HS-27A (cell line): ENCODE data around the gene SOX5.
"Not testable (repeated sequence)": the region's sequence is repeated elsewhere in the genome, so short reads cannot be mapped to it uniquely, and the experiment has no call there.

ENCODE experiments used
- DNase-seq: peaks from one replicate; pipeline ENCODE4 v3.0.0-alpha.2; 2012; ENCODE audit warnings: low read depth, missing footprints

The SOX5 gene

DNA sequence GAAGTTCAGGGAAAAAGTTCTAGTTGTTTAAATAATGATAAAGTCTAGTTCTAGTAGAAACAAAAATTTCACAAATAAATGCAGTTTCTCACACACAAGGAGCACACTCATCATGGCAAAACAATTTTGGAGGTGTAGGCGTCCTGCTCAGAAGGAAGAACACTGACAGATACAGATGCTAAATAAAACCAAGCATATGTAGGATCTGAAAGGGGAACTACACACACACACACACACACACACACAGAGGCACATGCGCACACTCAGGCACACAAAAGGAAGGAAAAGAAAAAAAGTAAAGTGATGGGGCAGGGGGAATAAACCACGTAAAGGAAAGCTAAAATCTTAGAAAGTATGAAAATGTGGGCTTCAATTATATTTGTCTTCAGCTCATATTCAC lies 117.7 kb downstream of the SOX5 start:
- no peak for DNase-seq

DNA sequence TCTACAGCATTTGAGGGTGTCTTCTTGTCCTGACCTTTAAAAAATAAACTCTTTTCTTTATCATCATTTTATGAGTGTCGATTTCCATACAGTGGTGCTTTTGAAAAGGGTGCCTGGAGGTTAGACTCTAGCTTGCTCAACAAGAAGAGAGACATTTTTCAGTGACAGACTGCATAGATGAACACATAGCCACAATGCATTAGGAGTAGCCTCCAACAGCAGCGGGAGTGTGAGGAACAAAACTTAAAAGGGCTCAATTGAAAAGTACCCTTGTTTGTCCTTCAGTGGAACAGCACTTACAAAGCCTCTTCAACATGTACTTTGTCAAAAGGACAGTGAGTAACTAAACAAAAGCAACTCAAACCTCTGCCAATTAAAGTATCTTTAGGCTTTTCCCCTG lies 119.3 kb downstream of the SOX5 start:
- no peak for DNase-seq

GRCh38 chr12:23827353-23827752 lies 122.1 kb downstream of the SOX5 start:
- DNase-seq: no peak

DNA sequence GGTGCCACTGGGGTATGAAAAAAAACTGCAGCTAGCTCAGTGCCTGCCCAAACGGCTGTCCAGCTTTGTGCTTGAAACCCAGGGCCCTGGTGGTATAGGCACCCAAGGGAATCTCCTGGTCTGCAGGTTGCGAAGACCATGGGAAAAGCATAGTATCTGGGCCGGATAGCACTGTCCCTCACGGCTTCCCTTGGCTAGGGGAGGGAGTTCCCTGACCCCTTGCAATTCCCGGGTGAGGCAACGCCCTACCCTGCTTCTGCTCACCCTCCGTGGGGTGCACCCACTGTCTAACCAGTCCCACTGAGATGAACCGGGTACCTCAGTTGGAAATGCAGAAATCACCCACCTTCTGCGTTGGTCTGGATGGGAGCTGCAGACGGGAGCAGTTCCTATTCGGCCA lies 124.3 kb downstream of the SOX5 start:
- DNase-seq: not testable (repeated sequence)

DNA sequence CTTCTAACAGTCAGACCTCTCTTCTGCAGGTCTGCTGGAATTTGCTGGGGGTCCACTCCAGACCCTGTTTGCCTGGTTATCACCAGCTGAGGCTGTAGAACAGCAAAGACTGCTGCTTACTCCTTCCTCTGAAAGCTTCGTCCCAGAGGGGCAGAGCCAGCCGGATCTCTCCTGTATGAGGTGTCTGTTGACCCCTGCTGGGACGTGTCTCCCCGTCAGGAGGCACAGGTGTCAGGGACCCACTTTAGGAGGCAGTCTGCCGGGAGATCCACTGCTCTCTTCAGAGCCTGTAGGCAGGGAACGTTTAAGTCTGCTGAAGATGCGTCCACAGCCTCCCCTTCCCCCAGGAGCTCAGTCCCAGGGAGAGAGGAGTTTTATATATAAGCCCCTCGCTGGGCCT lies 125.1 kb downstream of the SOX5 start:
- DNase-seq: no peak

- DNase-seq: not testable (repeated sequence)
These were observed 126.6 kb downstream of the SOX5 start for GRCh38 chr12:23822883-23823282.

GRCh38 chr12:23817345-23817744 lies 132.1 kb downstream of the SOX5 start:
- no peak for DNase-seq

DNA sequence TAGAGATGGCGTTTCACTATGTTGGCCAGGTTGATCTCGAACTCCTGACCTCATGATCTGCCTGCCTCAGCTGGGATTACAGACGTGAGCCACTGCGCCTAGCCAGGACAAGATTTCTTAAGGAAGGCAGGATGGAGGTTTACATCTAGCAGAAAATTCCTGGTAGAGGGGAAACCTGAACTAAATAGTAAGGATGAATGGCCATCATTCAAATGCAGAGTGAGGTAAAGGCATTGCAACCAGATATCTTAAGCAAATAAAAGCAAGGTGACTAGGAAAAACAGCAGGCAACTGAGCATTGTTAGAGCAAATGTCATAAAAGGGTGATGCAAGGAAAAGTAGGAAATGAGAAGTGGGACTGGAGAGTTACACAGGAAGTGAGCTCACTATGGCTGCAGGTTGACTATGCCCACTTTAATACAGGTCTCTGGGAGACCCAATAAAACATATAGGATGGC lies 133.0 kb downstream of the SOX5 start:
- no peak for DNase-seq

GRCh38 chr12:23815810-23816209 lies 133.7 kb downstream of the SOX5 start:
- no peak for DNase-seq

GRCh38 chr12:23813206-23813605 lies 136.3 kb downstream of the SOX5 start:
- DNase-seq: no peak

DNA sequence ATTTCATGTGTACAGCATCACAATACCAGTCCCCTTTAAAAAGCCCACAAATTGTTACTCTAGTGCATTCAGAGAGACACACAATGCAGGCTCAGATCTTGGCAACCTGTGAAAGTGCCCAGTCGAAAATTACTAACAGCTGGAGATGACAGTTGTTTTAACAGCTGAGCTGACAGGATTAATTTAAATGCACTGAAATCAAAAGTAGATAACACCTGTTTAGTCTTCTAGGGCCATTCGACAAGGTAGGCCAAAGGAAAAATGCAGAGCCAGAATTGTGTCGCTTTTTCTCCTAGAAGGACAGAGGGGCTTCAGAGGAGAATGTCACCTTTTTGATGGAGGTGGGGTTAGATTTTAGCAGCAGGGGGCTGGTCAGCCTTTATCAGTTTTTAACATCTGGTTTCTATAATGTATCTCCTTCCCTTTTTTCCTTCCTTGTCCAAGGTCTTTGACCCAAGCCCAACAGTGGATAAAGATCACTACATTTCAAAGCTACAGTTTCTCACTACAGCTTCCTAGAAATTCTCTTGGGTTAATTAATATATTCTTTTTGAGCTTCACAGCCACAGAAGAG lies 139.1 kb downstream of the SOX5 start:
- no peak for DNase-seq

DNA sequence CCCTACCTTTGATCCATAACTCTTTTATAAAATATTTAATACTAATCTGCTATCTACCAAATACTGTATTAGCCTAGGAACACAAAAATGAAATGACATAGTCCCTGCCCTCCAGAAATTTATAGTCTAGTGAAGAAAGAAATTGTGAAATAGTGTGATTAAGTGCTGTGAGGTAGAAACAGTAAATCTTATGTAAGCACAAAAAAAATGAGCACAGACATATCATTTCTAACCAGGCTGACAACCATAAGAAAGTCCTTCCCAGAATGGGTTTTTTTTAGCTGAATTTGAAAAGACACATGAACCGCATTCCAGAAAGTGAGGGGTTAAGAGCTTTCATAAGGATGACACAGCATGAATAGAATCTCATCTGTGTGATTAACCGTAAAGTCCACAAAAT lies 145.9 kb downstream of the SOX5 start:
- no peak for DNase-seq

DNA sequence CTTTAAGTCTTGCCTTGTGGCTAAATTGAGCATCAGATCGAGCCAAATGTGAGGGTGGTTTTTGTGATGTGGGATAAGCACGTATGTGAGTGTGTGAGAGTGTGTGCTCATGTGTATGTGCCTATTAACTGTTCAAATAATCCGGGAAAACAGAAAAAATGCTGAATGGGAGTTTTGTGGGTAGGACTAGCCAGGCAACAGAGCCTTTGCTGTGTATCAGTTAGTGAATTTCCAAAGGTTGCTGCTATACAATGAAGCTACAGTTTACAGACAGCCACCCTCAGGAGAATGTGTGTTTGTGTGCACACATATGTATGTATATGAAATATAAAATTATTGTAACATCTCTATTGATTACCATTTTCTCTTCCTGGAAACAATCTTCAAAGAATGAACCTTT lies 154.0 kb downstream of the SOX5 start:
- no peak for DNase-seq

DNA sequence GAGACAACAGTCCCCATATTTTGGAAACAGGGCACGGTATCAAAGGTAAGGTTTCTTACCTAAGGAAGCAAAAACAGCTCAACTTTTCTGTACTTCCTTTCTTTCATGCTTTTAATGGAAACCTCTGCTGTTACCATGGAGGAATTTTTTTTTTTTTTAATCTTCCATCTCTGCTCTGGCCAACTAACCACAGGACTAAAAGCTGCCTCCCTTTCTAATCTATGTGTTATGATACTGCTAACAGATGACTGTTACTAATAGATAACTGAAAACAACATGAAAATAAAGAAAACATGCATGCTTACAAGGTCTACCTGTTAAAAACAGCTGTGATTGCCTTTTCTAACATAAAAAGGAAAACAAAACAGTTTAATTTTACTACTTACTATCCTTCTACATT lies 168.4 kb downstream of the SOX5 start:
- no peak for DNase-seq

- DNase-seq: no peak
These were observed 174.3 kb downstream of the SOX5 start for GRCh38 chr12:23775208-23775607.

GRCh38 chr12:23771240-23771949 lies 178.1 kb downstream of the SOX5 start:
- DNase-seq: no peak

GRCh38 chr12:23770202-23770938 lies 179.1 kb downstream of the SOX5 start:
- DNase-seq: no peak

- DNase-seq: no peak
These were observed 181.6 kb downstream of the SOX5 start for GRCh38 chr12:23767834-23768233.

DNA sequence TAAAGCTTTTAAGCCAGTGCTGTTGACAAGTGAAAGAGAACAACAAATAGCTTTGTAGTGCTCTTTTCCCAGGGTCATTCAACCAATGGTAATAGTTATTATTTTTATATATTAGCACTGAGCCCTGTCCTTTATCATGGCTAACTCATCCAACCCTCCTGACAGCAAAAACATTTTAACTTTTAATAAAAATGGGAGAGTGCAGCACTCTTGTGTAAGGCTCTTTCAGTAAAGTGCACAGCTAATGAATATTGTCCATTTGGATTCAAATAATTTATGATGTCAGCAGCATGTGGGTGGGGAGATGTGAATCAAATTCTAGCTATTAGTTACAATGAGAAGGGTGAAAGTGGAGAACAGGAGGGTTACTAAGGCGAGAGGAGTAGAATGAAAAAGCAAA lies 185.7 kb downstream of the SOX5 start:
- no peak for DNase-seq

DNA sequence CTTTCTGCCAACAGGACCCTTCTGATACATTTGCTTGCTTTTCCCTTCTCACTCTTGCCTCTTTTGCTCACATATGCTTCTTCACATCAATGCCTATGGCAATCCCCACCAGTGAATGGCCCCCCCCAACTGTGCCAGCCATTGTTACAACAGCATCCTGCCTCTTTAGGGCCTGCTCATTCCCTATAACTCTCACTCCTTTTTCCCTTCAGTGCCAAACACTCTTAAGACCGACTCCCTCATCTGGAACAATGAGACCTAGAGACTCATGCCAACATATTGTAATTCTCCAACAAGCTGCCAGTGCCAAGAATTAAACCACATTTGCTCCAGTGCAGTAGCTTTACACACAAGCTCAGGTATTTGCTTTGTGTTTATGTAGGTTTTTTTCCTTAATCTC lies 189.0 kb downstream of the SOX5 start:
- DNase-seq: no peak

DNA sequence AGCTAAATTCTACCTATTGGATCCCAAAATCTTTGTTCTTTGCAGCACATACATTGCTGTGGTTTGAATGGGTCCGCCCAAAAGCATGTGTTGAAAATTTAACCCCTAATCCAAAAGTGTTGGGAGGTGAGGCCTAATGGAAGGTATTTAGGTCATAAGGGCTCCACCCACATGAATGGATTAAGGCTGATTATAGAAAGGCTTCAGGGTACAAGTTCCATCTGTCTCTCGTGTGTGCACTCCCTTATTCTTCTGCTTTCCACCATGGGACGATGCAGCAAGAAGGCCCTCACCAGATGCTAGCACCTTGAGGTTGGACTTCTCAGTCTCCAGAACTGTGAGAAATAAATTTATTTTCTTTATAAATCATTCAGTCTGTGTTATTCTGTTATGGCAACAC lies 190.9 kb downstream of the SOX5 start:
- DNase-seq: no peak

DNA sequence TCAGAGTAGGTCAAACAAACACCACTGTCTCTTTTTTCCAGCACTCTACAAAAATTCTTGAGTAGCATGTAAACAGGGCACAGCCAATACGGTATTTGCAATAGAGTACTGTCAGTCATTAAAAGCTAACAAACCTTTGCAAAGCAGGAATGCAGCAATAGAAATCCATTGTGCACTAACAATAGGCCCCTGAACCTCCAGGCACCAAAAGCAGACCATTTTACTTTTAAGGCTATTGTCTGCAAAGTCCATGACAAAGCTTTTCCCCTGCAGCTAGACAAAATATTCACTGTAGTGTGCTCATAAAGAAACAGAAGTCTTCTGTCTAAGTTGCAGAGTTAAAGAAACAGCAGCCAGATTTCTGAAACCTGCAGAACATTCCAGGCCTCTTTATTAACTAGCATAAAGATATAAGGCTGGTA lies 191.9 kb downstream of the SOX5 start:
- no peak for DNase-seq

DNA sequence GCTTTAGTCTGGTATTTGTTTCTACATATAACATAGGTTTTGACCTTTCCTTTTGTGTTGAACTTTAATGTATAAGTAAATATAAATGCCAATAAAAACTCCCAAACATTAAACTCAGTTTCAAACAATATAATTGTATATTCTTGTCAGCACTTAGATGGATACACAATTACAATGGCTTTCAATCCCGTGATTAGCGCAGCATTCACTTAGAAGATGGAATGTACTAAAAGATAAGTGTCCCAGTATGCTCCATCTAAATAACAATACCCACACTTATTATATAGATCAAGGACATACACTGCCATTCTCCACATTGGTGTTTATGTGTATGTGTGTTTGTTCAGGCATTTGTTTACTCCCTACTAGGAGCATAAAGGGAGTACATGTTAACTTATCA lies 193.1 kb downstream of the SOX5 start:
- no peak for DNase-seq
